HG03025 (cell line): ENCODE measurements around the gene TRMT2A.

Source experiments
- ATAC-seq: cut with Tn5 transposase; IDR thresholded peaks from one replicate; pipeline ENCODE4 v1.9.1; 2021; ENCODE audit warnings: mild to moderate bottlenecking, moderate library complexity; ENCODE audit not compliant: unreplicated experiment, low FRiP score

Gene TRMT2A

GRCh38 chr22:20107951-20108756 is 8.9 kb downstream of the TRMT2A start:
- ATAC-seq, result no peak

GRCh38 chr22:20107471-20107901 is 9.5 kb downstream of the TRMT2A start:
- no peak for ATAC-seq

GRCh38 chr22:20106849-20107237 is 10.2 kb downstream of the TRMT2A start:
- no peak for ATAC-seq

- ATAC-seq, result no peak
These were observed 10.7 kb downstream of the TRMT2A start for GRCh38 chr22:20106205-20106848.

- no peak for ATAC-seq
These were observed 11.4 kb downstream of the TRMT2A start for GRCh38 chr22:20105456-20106204.

GRCh38 chr22:20102203-20102780 is 14.7 kb downstream of the TRMT2A start:
- ATAC-seq, result no peak

- ATAC-seq, result no peak
These were observed 15.4 kb downstream of the TRMT2A start for GRCh38 chr22:20101638-20102037.

GRCh38 chr22:20099099-20099711 is 17.8 kb downstream of the TRMT2A start:
- no peak for ATAC-seq

GRCh38 chr22:20096574-20097420 is 20.2 kb downstream of the TRMT2A start:
- no peak for ATAC-seq

- no peak for ATAC-seq
These were observed 21.5 kb downstream of the TRMT2A start for GRCh38 chr22:20095521-20095920.

- no peak for ATAC-seq
These were observed 22.7 kb downstream of the TRMT2A start for GRCh38 chr22:20094197-20094807.

- ATAC-seq, result no peak
These were observed 23.4 kb downstream of the TRMT2A start for GRCh38 chr22:20093418-20094196.

GRCh38 chr22:20092477-20092854 is 24.6 kb downstream of the TRMT2A start:
- ATAC-seq, result no peak

GRCh38 chr22:20091690-20092476 is 25.1 kb downstream of the TRMT2A start:
- ATAC-seq, result no peak

- ATAC-seq, result no peak
These were observed 26.2 kb downstream of the TRMT2A start for GRCh38 chr22:20090730-20091240.

- no peak for ATAC-seq
These were observed 26.9 kb downstream of the TRMT2A start for GRCh38 chr22:20089977-20090729.
